Stomach (tissue), 4 donors: ENCODE data around the gene RUBCN.
"Not testable (repeated sequence)": the region's sequence is repeated elsewhere in the genome, so short reads cannot be mapped to it uniquely, and the experiment has no call there.

Source experiments
- CTCF ChIP-seq, 7 experiments: fragments of 450-650 bp in 4 of 7; fragments of 200-600 bp in 3 of 7; sonication (generic) in 3 of 7; IDR thresholded peaks; one replicate each; pipeline ENCODE4 v1.5.1; 2016 to 2019; ENCODE audit warnings: antibody characterized with exemption in 7 of 7, control low read depth in 2 of 7, mild to moderate bottlenecking in 1 of 7
- POLR2A ChIP-seq, 4 donors: fragments of 450-650 bp; IDR thresholded peaks; one replicate each; pipeline ENCODE4 v1.6.1; 2016; ENCODE audit warnings: antibody characterized with exemption in 4 of 4, control low read depth in 2 of 4, mild to moderate bottlenecking in 1 of 4, moderate library complexity in 1 of 4
- POLR2AphosphoS5 ChIP-seq, 3 donors: sonication (generic); formaldehyde crosslinking; IDR thresholded peaks; one replicate each; pipeline ENCODE4 v1.6.1; 2016; ENCODE audit warnings: antibody characterized with exemption in 3 of 3

GRCh38 chr3:197652860-197653259 lies 83.8 kb downstream of the RUBCN start:
- not testable (repeated sequence) for TF ChIP-seq CTCF, POLR2AphosphoS5, POLR2A (IDR thresholded peaks at IDR 0.05)
